Measurements from ENCODE around the gene MYO18A.

DNA sequence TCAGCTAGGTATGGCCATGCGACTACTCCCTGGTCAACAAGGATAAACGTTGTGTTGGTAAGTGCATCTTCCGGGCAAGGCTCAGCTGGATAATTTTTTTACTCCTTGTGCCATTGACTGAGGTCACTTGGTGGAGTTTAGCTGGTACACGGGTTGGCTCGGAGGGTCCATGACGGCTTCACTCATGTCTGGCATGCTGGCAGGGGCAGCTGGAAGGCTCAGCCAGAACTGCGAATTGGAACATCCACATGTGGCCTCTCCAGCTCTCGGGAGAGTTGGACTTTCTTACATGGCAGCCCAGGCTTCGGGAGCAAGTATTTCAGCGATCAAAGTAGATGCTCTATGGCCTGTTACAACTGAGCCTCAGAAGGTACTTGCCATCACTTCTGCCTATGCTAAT lies 35.0 kb upstream of the MYO18A start:
- no peak for TF ChIP-seq POLR2AphosphoS5 (IDR thresholded peaks at IDR 0.05; ENCODE audit: low read depth, low read length)
- TF ChIP-seq, protein P1, sequence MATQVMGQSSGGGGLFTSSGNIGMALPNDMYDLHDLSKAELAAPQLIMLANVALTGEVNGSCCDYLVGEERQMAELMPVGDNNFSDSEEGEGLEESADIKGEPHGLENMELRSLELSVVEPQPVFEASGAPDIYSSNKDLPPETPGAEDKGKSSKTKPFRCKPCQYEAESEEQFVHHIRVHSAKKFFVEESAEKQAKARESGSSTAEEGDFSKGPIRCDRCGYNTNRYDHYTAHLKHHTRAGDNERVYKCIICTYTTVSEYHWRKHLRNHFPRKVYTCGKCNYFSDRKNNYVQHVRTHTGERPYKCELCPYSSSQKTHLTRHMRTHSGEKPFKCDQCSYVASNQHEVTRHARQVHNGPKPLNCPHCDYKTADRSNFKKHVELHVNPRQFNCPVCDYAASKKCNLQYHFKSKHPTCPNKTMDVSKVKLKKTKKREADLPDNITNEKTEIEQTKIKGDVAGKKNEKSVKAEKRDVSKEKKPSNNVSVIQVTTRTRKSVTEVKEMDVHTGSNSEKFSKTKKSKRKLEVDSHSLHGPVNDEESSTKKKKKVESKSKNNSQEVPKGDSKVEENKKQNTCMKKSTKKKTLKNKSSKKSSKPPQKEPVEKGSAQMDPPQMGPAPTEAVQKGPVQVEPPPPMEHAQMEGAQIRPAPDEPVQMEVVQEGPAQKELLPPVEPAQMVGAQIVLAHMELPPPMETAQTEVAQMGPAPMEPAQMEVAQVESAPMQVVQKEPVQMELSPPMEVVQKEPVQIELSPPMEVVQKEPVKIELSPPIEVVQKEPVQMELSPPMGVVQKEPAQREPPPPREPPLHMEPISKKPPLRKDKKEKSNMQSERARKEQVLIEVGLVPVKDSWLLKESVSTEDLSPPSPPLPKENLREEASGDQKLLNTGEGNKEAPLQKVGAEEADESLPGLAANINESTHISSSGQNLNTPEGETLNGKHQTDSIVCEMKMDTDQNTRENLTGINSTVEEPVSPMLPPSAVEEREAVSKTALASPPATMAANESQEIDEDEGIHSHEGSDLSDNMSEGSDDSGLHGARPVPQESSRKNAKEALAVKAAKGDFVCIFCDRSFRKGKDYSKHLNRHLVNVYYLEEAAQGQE (IDR thresholded peaks at IDR 0.05; ENCODE audit: insufficient read depth in 1 of 2, low read depth in 2 of 2, low read length in 2 of 2), result no peak
- TF ChIP-seq TAF1 (IDR thresholded peaks at IDR 0.05; ENCODE audit: borderline replicate concordance, insufficient read depth, low read length), result no peak
- TF ChIP-seq SIN3A (IDR thresholded peaks at IDR 0.05; ENCODE audit: borderline replicate concordance, insufficient read depth, low read length), result no peak
